Suprapubic skin (tissue), 4 donors: ENCODE measurements around the gene SEMA3F. TPM values are rescaled to one million over a fixed set of nuclear protein-coding genes. Genes with fewer than 3 reads are reported as not detected.
"Not testable (repeated sequence)": the region's sequence is repeated elsewhere in the genome, so short reads cannot be mapped to it uniquely, and the experiment has no call there.

ENCODE experiments used
- DNase-seq, 2 donors: peaks; one replicate each; pipeline ENCODE4 v3.0.0-alpha.2; 2019; ENCODE audit warnings: low spot score in 2 of 2
- H3K27ac ChIP-seq: fragments of 200-600 bp; sonication (generic); one replicate; pipeline ENCODE4 v1.5.1; 2019
- H3K27me3 ChIP-seq: fragments of 200-600 bp; sonication (generic); one replicate; pipeline ENCODE4 v1.5.1; 2019
- H3K36me3 ChIP-seq: fragments of 200-600 bp; sonication (generic); one replicate; pipeline ENCODE4 v1.5.1; 2019
- H3K4me1 ChIP-seq: fragments of 200-600 bp; sonication (generic); one replicate; pipeline ENCODE4 v1.5.1; 2019
- H3K4me3 ChIP-seq: fragments of 200-600 bp; sonication (generic); one replicate; pipeline ENCODE4 v1.5.1; 2019; ENCODE audit warnings: mild to moderate bottlenecking
- H3K9me3 ChIP-seq: fragments of 200-600 bp; sonication (generic); one replicate; pipeline ENCODE4 v1.5.1; 2019
- CTCF ChIP-seq, 2 donors: fragments of 200-600 bp in 1 of 2; fragments of 450-650 bp in 1 of 2; sonication (generic) in 1 of 2; IDR thresholded peaks; one replicate each; pipeline ENCODE4 v1.5.1; 2016 to 2019; ENCODE audit warnings: antibody characterized with exemption in 2 of 2, mild to moderate bottlenecking in 1 of 2, moderate library complexity in 1 of 2
- EP300 ChIP-seq: sonication (generic); formaldehyde crosslinking; IDR thresholded peaks from one replicate; pipeline ENCODE4 v1.6.1; 2017; ENCODE audit warnings: antibody characterized with exemption
- POLR2A ChIP-seq, 2 donors: fragments of 450-650 bp; IDR thresholded peaks; one replicate each; pipeline ENCODE4 v1.6.1; 2017; ENCODE audit warnings: antibody characterized with exemption in 2 of 2, mild to moderate bottlenecking in 2 of 2, moderate library complexity in 2 of 2
- POLR2AphosphoS5 ChIP-seq, 3 donors: sonication (generic); formaldehyde crosslinking; IDR thresholded peaks; one replicate each; pipeline ENCODE4 v1.6.1; 2017; ENCODE audit warnings: antibody characterized with exemption in 3 of 3
- WGBS: methylation state at CpG from one replicate; pipeline ENCODE4 v1.1.5; 2018; 5-methylcytosine and 5-hydroxymethylcytosine counted together
- total RNA-seq, 4 donors: library from RNA; depleted of rRNA; stranded (reverse); fragments of >200 nt; gene quantifications; one replicate each; pipeline ENCODE4 v1.1.0, GENCODE V29; 2016

The SEMA3F gene
- total RNA-seq, 4 donors from 2014 or later: 123 to 188 (median 130) TPM

- WGBS: 100% methylated on average over 1 of the region's 4 CpGs
- TF ChIP-seq POLR2A (IDR thresholded peaks at IDR 0.05) (no peak), POLR2AphosphoS5 (IDR thresholded peaks at IDR 0.05) (no peak), EP300 (no peak)
- H3K4me1 ChIP-seq: peaks cover 8% of the 10 kb centered on the region
- H3K9me3 ChIP-seq: no peaks in the 10 kb centered on the region
- no peaks in the 10 kb centered on the region for H3K27me3 ChIP-seq
- no peak overlapping the region for H3K4me3 ChIP-seq
- no peak overlapping the region for H3K27ac ChIP-seq
- DNase-seq: no peak
- H3K36me3 ChIP-seq: no peaks in the 10 kb centered on the region
Observed at GRCh38 chr3:50221051-50221410, 65.9 kb downstream of the SEMA3F start.

- no peak overlapping the region for H3K4me3 ChIP-seq
- H3K36me3 ChIP-seq: no peaks in the 10 kb centered on the region
- H3K27me3 ChIP-seq: no peaks in the 10 kb centered on the region
- peaks cover 13% of the 10 kb centered on the region for H3K4me1 ChIP-seq
- no peaks in the 10 kb centered on the region for H3K9me3 ChIP-seq
- no peak for DNase-seq
- WGBS: 50% methylated on average over 10 of the region's 12 CpGs
- TF ChIP-seq POLR2A (IDR thresholded peaks at IDR 0.05) (no peak), CTCF (IDR thresholded peaks at IDR 0.05) (no peak), EP300 (no peak), POLR2AphosphoS5 (IDR thresholded peaks at IDR 0.05) (no peak)
- no peak overlapping the region for H3K27ac ChIP-seq
Observed at GRCh38 chr3:50221411-50222168, 66.5 kb downstream of the SEMA3F start.

- 80% methylated on average over 1 of the region's 1 CpG for WGBS
- no peak for DNase-seq
Observed at GRCh38 chr3:50222169-50222528, 67.0 kb downstream of the SEMA3F start.

GRCh38 chr3:50224639-50225038, 69.5 kb downstream of the SEMA3F start:
- H3K27ac ChIP-seq: no peak overlapping the region
- peaks cover 37% of the 10 kb centered on the region for H3K4me1 ChIP-seq
- DNase-seq: no peak
- TF ChIP-seq POLR2AphosphoS5 (IDR thresholded peaks at IDR 0.05): no peak
- H3K4me3 ChIP-seq: no peak overlapping the region
- H3K36me3 ChIP-seq: no peaks in the 10 kb centered on the region
- H3K27me3 ChIP-seq: no peaks in the 10 kb centered on the region
- 62% methylated on average over 5 of the region's 5 CpGs for WGBS
- no peaks in the 10 kb centered on the region for H3K9me3 ChIP-seq

More at GRCh38 chr3:50222169-50222528, 67.0 kb downstream of the SEMA3F start:
- no peaks in the 10 kb centered on the region for H3K27me3 ChIP-seq
- no peak overlapping the region for H3K27ac ChIP-seq
- no peaks in the 10 kb centered on the region for H3K9me3 ChIP-seq
- H3K4me1 ChIP-seq: peaks cover 18% of the 10 kb centered on the region
- no peak for TF ChIP-seq POLR2A (IDR thresholded peaks at IDR 0.05)
- TF ChIP-seq EP300: no peak
- TF ChIP-seq POLR2AphosphoS5 (IDR thresholded peaks at IDR 0.05): no peak
- no peak for TF ChIP-seq CTCF (IDR thresholded peaks at IDR 0.05)
- H3K4me3 ChIP-seq: no peak overlapping the region
- no peaks in the 10 kb centered on the region for H3K36me3 ChIP-seq

GRCh38 chr3:50226888-50227389, 71.8 kb downstream of the SEMA3F start:
- TF ChIP-seq POLR2A (IDR thresholded peaks at IDR 0.05): no peak
- TF ChIP-seq POLR2AphosphoS5 (IDR thresholded peaks at IDR 0.05): no peak
- H3K9me3 ChIP-seq: no peaks in the 10 kb centered on the region
- peak overlapping the region; percentile 80 for H3K4me3 ChIP-seq
- no peaks in the 10 kb centered on the region for H3K36me3 ChIP-seq
- peak in 1 of 2 donors; percentile 85 for DNase-seq
- peaks cover 45% of the 10 kb centered on the region for H3K4me1 ChIP-seq
- H3K27me3 ChIP-seq: no peaks in the 10 kb centered on the region
- WGBS: 0% methylated on average over 17 of the region's 40 CpGs
- peak overlapping the region; percentile 69 for H3K27ac ChIP-seq

GRCh38 chr3:50227390-50228183, 72.5 kb downstream of the SEMA3F start:
- Histone ChIP-seq H3K9me3 (no peaks in the 10 kb centered on the region), H3K27me3 (no peaks in the 10 kb centered on the region), H3K4me1 (peaks cover 45% of the 10 kb centered on the region), H3K27ac (peak overlapping the region; percentile 69), H3K4me3 (peak overlapping the region; percentile 80), H3K36me3 (no peaks in the 10 kb centered on the region)
- TF ChIP-seq POLR2AphosphoS5 (IDR thresholded peaks at IDR 0.05) (peak; percentile 37 to 56 (median 49)), POLR2A (IDR thresholded peaks at IDR 0.05) (no peak), EP300 (no peak), CTCF (IDR thresholded peaks at IDR 0.05) (peak; percentile 67 to 97)
- peak; percentile 92 to 94 for DNase-seq
- 2% methylated on average over 34 of the region's 51 CpGs for WGBS

GRCh38 chr3:50228184-50228763, 73.2 kb downstream of the SEMA3F start:
- WGBS: 30% methylated on average over 15 of the region's 15 CpGs
- H3K4me3 ChIP-seq: peak overlapping the region; percentile 80
- H3K4me1 ChIP-seq: peaks cover 45% of the 10 kb centered on the region
- peak overlapping the region; percentile 69 for H3K27ac ChIP-seq
- not testable (repeated sequence) for H3K36me3 ChIP-seq, DNase-seq, H3K9me3 ChIP-seq, H3K27me3 ChIP-seq
